Thyroid gland (tissue), 4 donors: ENCODE results near the gene DST. TPM values are rescaled to one million over a fixed set of nuclear protein-coding genes. Genes with fewer than 3 reads are reported as not detected.

Experiments used
- DNase-seq, 2 donors: peaks; one replicate each; pipeline ENCODE4 v3.0.0-alpha.2; 2019
- H3K27ac ChIP-seq, 3 donors: fragments of 200-600 bp; sonication (generic); 1 replicate in 2 of 3; 2 replicates in 1 of 3; pipeline ENCODE4 v1.5.1; 2016 to 2019; ENCODE audit warnings: mild to moderate bottlenecking in 1 of 3, moderate library complexity in 1 of 3
- H3K27me3 ChIP-seq: fragments of 200-600 bp; sonication (generic); one replicate; pipeline ENCODE4 v1.5.1; 2019
- H3K36me3 ChIP-seq, 2 donors: fragments of 200-600 bp; sonication (generic); one replicate each; pipeline ENCODE4 v1.5.1; 2016 to 2019
- H3K4me1 ChIP-seq, 2 donors: fragments of 200-600 bp; sonication (generic); one replicate each; pipeline ENCODE4 v1.5.1; 2017 to 2019
- H3K4me3 ChIP-seq, 3 donors: fragments of 200-600 bp; sonication (generic); replicated peaks in 1 of 3; 1 replicate in 2 of 3; 2 replicates in 1 of 3; pipeline ENCODE4 v1.5.1; 2016; ENCODE audit warnings: mild to moderate bottlenecking in 1 of 3
- H3K9me3 ChIP-seq: fragments of 200-600 bp; sonication (generic); one replicate; pipeline ENCODE4 v1.5.1; 2017
- POLR2A ChIP-seq, 2 donors: fragments of 450-650 bp; IDR thresholded peaks; one replicate each; pipeline ENCODE4 v1.6.1; 2017; ENCODE audit warnings: antibody characterized with exemption in 2 of 2, mild to moderate bottlenecking in 2 of 2, moderate library complexity in 1 of 2
- WGBS, 2 donors: methylation state at CpG; one replicate each; pipeline ENCODE4 v1.1.5; 2017; 5-methylcytosine and 5-hydroxymethylcytosine counted together
- intact Hi-C: fragments of 100-400 bp; cut with DNase I; formaldehyde crosslinking; loops from one replicate; pipeline ENCODE4 v1.15.1; 2023
- total RNA-seq, 4 donors: library from RNA; depleted of rRNA; stranded (reverse); fragments of >200 nt; gene quantifications; one replicate each; pipeline ENCODE4 v1.2.3, GENCODE V29; 2016
- TF ChIP-seq, protein P1 (sequence below), 6 experiments: fragments of 200-600 bp in 3 of 6; fragments of 450-650 bp in 3 of 6; sonication (generic) in 3 of 6; IDR thresholded peaks; one replicate each; pipeline ENCODE4 v1.5.1; 2016 to 2019; ENCODE audit warnings: antibody characterized with exemption in 6 of 6, mild to moderate bottlenecking in 2 of 6, inconsistent platforms in 1 of 6, moderate library complexity in 1 of 6

DST gene
- total RNA-seq, 4 donors from 2014 or later: 99.8 to 169 (median 149) TPM

DNA sequence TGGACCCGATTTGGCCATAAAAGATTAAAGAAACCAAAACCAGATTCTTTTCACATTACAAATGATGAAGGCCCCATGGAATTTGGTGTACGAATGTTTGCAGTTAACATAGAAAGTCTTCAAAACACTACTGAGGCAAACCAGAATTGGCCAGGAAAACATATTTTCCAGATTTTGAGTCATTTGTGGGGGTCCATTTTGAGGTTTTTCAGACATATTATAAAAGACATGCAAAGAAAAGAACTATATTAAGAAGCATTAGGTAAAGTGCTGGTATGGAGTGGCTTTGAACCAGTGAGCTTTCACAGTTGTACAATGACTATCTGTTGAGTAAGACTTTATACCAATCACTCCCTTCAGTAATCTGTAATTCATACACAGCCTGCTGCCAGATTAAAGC lies 226.4 kb downstream of the DST start:
- no peak for TF ChIP-seq POLR2A (IDR thresholded peaks at IDR 0.05)
- TF ChIP-seq, protein P1, sequence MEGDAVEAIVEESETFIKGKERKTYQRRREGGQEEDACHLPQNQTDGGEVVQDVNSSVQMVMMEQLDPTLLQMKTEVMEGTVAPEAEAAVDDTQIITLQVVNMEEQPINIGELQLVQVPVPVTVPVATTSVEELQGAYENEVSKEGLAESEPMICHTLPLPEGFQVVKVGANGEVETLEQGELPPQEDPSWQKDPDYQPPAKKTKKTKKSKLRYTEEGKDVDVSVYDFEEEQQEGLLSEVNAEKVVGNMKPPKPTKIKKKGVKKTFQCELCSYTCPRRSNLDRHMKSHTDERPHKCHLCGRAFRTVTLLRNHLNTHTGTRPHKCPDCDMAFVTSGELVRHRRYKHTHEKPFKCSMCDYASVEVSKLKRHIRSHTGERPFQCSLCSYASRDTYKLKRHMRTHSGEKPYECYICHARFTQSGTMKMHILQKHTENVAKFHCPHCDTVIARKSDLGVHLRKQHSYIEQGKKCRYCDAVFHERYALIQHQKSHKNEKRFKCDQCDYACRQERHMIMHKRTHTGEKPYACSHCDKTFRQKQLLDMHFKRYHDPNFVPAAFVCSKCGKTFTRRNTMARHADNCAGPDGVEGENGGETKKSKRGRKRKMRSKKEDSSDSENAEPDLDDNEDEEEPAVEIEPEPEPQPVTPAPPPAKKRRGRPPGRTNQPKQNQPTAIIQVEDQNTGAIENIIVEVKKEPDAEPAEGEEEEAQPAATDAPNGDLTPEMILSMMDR (IDR thresholded peaks at IDR 0.05): no peak
- Histone ChIP-seq H3K27ac (no peak overlapping the region), H3K9me3 (no peaks in the 10 kb centered on the region), H3K4me1 (no peaks in the 10 kb centered on the region), H3K4me3 (no peak overlapping the region), H3K36me3 (no peaks in the 10 kb centered on the region), H3K27me3 (no peaks in the 10 kb centered on the region)
- intact Hi-C loops: no loop called here
- WGBS, 2 donors: 57 to 84% methylated on average over 2 of the region's 2 CpGs
- no peak for DNase-seq

DNA sequence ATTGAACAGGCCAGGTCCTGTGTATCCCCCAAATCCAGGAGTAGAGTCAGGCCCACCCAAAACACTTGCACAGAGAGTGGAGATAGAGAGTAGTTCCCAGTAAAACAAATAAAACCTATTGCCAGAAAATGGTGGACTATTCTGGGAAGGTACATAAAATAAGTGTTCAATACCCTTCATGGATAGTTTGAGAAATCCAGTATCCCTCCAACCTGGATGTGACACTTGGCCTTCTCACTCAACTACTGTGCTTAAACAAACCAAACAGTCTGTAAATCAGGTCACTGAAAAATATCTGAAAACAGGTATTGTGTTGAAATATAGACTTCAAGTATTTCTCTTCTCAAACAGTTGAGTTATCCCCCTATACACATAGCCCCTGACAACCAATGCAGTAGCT lies 233.7 kb downstream of the DST start:
- no peaks in the 10 kb centered on the region for H3K36me3 ChIP-seq
- no peaks in the 10 kb centered on the region for H3K27me3 ChIP-seq
- DNase-seq: no peak
- no peaks in the 10 kb centered on the region for H3K9me3 ChIP-seq
- intact Hi-C loops: no loop called here
- H3K27ac ChIP-seq: no peak overlapping the region
- TF ChIP-seq, protein P1 (IDR thresholded peaks at IDR 0.05): no peak
- TF ChIP-seq POLR2A (IDR thresholded peaks at IDR 0.05): no peak
- peaks cover 0 to 3% of the 10 kb centered on the region in 2 donors for H3K4me1 ChIP-seq
- no peak overlapping the region for H3K4me3 ChIP-seq
